Sigmoid colon (tissue), 7 donors: ENCODE data around the gene TXNDC2. TPM values are rescaled to one million over a fixed set of nuclear protein-coding genes. Genes with fewer than 3 reads are reported as not detected.

Experiments used
- DNase-seq: peaks from one replicate; pipeline ENCODE4 v3.0.0-alpha.2; 2019
- H3K27ac ChIP-seq, 4 donors: fragments of 200-600 bp; sonication (generic); one replicate each; pipeline ENCODE4 v1.5.1; 2016 to 2019; ENCODE audit warnings: mild to moderate bottlenecking in 1 of 4
- H3K27me3 ChIP-seq, 3 donors: fragments of 200-600 bp; sonication (generic); one replicate each; pipeline ENCODE4 v1.5.1; 2019; ENCODE audit warnings: mild to moderate bottlenecking in 1 of 3
- H3K36me3 ChIP-seq, 4 donors: fragments of 200-600 bp; sonication (generic); one replicate each; pipeline ENCODE4 v1.5.1; 2016 to 2019
- H3K4me1 ChIP-seq, 4 donors: fragments of 200-600 bp; sonication (generic); one replicate each; pipeline ENCODE4 v1.5.1; 2017 to 2019
- H3K4me3 ChIP-seq, 4 donors: fragments of 200-600 bp; sonication (generic); one replicate each; pipeline ENCODE4 v1.5.1; 2017 to 2019; ENCODE audit warnings: mild to moderate bottlenecking in 2 of 4, moderate library complexity in 1 of 4
- H3K9me3 ChIP-seq, 4 donors: fragments of 200-600 bp in 3 of 4; sonication (generic) in 3 of 4; one replicate each; pipeline versions ENCODE4 v1.5.1 to v1.6.1; 2013 to 2019
- EP300 ChIP-seq, 4 donors: sonication (generic); formaldehyde crosslinking; IDR thresholded peaks; one replicate each; pipeline ENCODE4 v1.6.1; 2017; ENCODE audit warnings: antibody characterized with exemption in 4 of 4
- POLR2A ChIP-seq, 2 donors: fragments of 450-650 bp; IDR thresholded peaks; one replicate each; pipeline ENCODE4 v1.6.1; 2016; ENCODE audit warnings: antibody characterized with exemption in 2 of 2, mild to moderate bottlenecking in 2 of 2, moderate library complexity in 2 of 2
- POLR2AphosphoS5 ChIP-seq, 4 donors: sonication (generic); formaldehyde crosslinking; IDR thresholded peaks; one replicate each; pipeline ENCODE4 v1.6.1; 2017; ENCODE audit warnings: antibody characterized with exemption in 4 of 4
- WGBS, 2 donors: extraction: QIAGEN DNeasy Blood & Tissue Kit; methylation state at CpG; one replicate each; pipeline ENCODE4 v1.1.7; 2013; 5-methylcytosine and 5-hydroxymethylcytosine counted together
- intact Hi-C: fragments of 100-400 bp; cut with DNase I; formaldehyde crosslinking; loops from one replicate; pipeline ENCODE4 v1.15.1; 2023
- polyA plus RNA-seq, 3 donors: library from polyadenylated mRNA; stranded (reverse); fragments of 200-250 nt; gene quantifications; one replicate each; pipeline ENCODE4 v1.2.3, GENCODE V29; 2013
- total RNA-seq, 4 donors: library from RNA; depleted of rRNA; stranded (reverse); fragments of >200 nt; gene quantifications; one replicate each; pipeline ENCODE4 v1.1.0, GENCODE V29; 2016
- TF ChIP-seq, protein P1 (sequence below), 4 experiments: fragments of 450-650 bp in 3 of 4; fragments of 200-600 bp in 1 of 4; IDR thresholded peaks; one replicate each; pipeline ENCODE4 v1.5.1; 2016 to 2019; ENCODE audit warnings: antibody characterized with exemption in 4 of 4, mild to moderate bottlenecking in 3 of 4, moderate library complexity in 2 of 4
- donor health status: healthy with polysubstance abuse.
- donor health status: Bipolar disorder and iron deficiency.
- donor health status: healthy.

Gene TXNDC2
- total and polyA plus RNA-seq, 7 donors = 0.04 TPM; not detected in 6

DNA sequence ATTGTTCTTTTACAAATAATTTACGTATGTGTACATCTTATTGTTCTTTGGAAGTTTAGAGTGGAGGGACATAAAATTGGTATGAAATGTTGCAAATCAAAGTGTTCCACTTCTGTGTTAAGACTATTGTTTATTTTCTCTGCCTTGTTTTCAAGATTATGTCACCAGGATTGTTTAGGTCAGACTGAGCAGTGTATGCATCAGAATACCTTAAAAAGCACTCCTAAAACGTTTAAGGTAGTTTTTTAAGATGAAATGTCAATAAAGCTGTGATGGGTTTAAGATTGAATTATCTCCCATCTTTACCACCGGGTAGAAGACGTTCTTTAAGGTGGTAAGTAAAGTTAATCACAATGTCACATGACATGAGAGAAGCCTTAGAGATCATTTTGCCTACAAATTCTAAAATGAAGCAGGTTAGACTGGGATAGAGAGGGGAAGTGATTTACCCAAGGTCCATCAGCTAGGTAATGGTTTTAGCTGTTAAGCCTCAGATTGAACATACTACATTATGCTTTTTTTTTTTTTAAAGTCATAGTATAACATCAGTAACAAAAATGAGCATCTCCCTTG is 38.7 kb downstream of the TXNDC2 start:
- intact Hi-C loops = no loop called here
- Histone ChIP-seq H3K27me3 (no peaks in the 10 kb centered on the region), H3K27ac (peak overlapping the region in 3 of 4 donors; percentile 35 to 50 (median 49)), H3K36me3 (no peaks in the 10 kb centered on the region), H3K4me3 (no peak overlapping the region), H3K9me3 (no peaks in the 10 kb centered on the region), H3K4me1 (peaks cover 0 to 98% (median 92%) of the 10 kb centered on the region in 4 donors)
- TF ChIP-seq POLR2AphosphoS5 (IDR thresholded peaks at IDR 0.05) (no peak), POLR2A (IDR thresholded peaks at IDR 0.05) (no peak), EP300 (IDR thresholded peaks at IDR 0.05) (no peak)
- TF ChIP-seq, protein P1, sequence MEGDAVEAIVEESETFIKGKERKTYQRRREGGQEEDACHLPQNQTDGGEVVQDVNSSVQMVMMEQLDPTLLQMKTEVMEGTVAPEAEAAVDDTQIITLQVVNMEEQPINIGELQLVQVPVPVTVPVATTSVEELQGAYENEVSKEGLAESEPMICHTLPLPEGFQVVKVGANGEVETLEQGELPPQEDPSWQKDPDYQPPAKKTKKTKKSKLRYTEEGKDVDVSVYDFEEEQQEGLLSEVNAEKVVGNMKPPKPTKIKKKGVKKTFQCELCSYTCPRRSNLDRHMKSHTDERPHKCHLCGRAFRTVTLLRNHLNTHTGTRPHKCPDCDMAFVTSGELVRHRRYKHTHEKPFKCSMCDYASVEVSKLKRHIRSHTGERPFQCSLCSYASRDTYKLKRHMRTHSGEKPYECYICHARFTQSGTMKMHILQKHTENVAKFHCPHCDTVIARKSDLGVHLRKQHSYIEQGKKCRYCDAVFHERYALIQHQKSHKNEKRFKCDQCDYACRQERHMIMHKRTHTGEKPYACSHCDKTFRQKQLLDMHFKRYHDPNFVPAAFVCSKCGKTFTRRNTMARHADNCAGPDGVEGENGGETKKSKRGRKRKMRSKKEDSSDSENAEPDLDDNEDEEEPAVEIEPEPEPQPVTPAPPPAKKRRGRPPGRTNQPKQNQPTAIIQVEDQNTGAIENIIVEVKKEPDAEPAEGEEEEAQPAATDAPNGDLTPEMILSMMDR (IDR thresholded peaks at IDR 0.05) = no peak
- no peak for DNase-seq
- 44 to 48% methylated on average over 4 of the region's 4 CpGs for WGBS, 2 donors

GRCh38 chr18:9925369-9925768 is 39.6 kb downstream of the TXNDC2 start:
- Histone ChIP-seq H3K4me3 (no peak overlapping the region), H3K4me1 (peaks cover 0 to 96% (median 88%) of the 10 kb centered on the region in 4 donors), H3K9me3 (no peaks in the 10 kb centered on the region), H3K36me3 (no peaks in the 10 kb centered on the region), H3K27me3 (no peaks in the 10 kb centered on the region), H3K27ac (peak overlapping the region in 3 of 4 donors; percentile 22 to 50 (median 49))
- 77 to 87% methylated on average over 1 of the region's 1 CpG for WGBS, 2 donors
- DNase-seq = no peak
- intact Hi-C loops = no loop called here
- TF ChIP-seq POLR2A (IDR thresholded peaks at IDR 0.05) (no peak), POLR2AphosphoS5 (IDR thresholded peaks at IDR 0.05) (no peak), EP300 (IDR thresholded peaks at IDR 0.05) (no peak)
- TF ChIP-seq, protein P1 (IDR thresholded peaks at IDR 0.05) = no peak

- intact Hi-C loops = no loop called here
- Histone ChIP-seq H3K9me3 (no peaks in the 10 kb centered on the region), H3K27me3 (no peaks in the 10 kb centered on the region), H3K36me3 (no peaks in the 10 kb centered on the region), H3K4me1 (peaks cover 0 to 96% (median 85%) of the 10 kb centered on the region in 4 donors), H3K4me3 (no peak overlapping the region), H3K27ac (peak overlapping the region in 3 of 4 donors; percentile 22 to 50 (median 49))
- no peak for TF ChIP-seq POLR2A (IDR thresholded peaks at IDR 0.05)
- no peak for TF ChIP-seq POLR2AphosphoS5 (IDR thresholded peaks at IDR 0.05)
- TF ChIP-seq, protein P1 (IDR thresholded peaks at IDR 0.05) = no peak
- TF ChIP-seq EP300 (IDR thresholded peaks at IDR 0.05) = no peak
- WGBS, 2 donors = 24 to 72% methylated on average over 4 of the region's 4 CpGs
- no peak for DNase-seq
Measured at GRCh38 chr18:9925795-9926194, 40.0 kb downstream of the TXNDC2 start.

DNA sequence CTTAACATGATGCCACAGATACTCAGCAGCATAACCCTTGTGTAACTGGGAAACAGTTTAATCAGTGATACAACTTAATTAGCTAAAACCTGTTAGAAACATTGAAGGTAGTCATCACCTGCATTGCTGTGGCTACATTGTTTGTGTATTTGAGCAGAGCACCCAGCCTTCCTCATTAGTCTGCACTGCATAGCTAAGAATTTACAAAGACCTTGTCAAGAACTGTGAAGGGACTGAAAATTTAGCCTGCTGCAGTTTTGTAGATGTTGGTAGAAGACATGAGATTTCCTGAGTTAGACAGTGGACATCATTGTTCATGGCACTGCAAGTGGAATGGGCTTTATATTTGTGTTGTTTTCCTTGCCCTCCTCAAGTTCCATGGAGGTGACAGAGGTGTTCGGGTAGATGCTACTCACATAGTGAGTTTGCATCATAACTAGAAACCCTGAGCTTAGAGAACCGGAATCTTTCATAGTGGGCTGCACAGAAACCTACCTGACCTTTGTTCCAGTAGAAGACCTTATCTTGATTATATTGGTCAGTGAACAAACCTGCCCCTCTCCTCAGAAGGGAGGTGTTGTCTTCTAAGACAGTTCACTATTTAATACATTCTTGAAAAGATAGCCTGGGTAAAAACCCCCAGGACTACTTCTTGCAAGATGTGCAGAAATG is 40.6 kb downstream of the TXNDC2 start:
- peak overlapping the region in 2 of 4 donors; percentile 49 to 50 for H3K27ac ChIP-seq
- H3K4me3 ChIP-seq = no peak overlapping the region
- peaks cover 0 to 96% (median 85%) of the 10 kb centered on the region in 4 donors for H3K4me1 ChIP-seq
- intact Hi-C loops = no loop called here
- no peaks in the 10 kb centered on the region for H3K9me3 ChIP-seq
- H3K27me3 ChIP-seq = no peaks in the 10 kb centered on the region
- no peaks in the 10 kb centered on the region for H3K36me3 ChIP-seq
- 62 to 75% methylated on average over 2 of the region's 2 CpGs for WGBS, 2 donors
- DNase-seq = no peak
- TF ChIP-seq EP300 (IDR thresholded peaks at IDR 0.05) = no peak
- TF ChIP-seq POLR2AphosphoS5 (IDR thresholded peaks at IDR 0.05) = no peak
- TF ChIP-seq, protein P1 (IDR thresholded peaks at IDR 0.05) = no peak
- TF ChIP-seq POLR2A (IDR thresholded peaks at IDR 0.05) = no peak
